IMR-90 (cell line): ENCODE results near the gene CLTCL1. TPM values are rescaled to one million over a fixed set of nuclear protein-coding genes. Genes with fewer than 3 reads are reported as not detected.

Source experiments
- ATAC-seq: fragments of 200-7000 bp; cut with Tn5 transposase; 2 replicates; pipeline ENCODE4 v1.9.1; 2020; ENCODE audit warnings: low read depth, mild to moderate bottlenecking, moderate library complexity
- BruUV-seq: library from RNA; stranded (reverse); fragments of 400-500 nt; replicated peaks from 2 replicates; lab custom pipeline; 2021; lab: Mats Ljungman, UMichigan
- CTCF ChIA-PET: fragments of 300-600 bp; formaldehyde crosslinking; extraction: SDS; loops from one replicate; lab custom pipeline; 2021; ENCODE audit warnings: antibody characterized with exemption; lab: Yijun Ruan, JAX
- POLR2A ChIA-PET: fragments of 300-600 bp; sonication (Branson Sonifier 250); formaldehyde crosslinking; loops from one replicate; lab custom pipeline; 2022; ENCODE audit warnings: antibody characterized with exemption; ENCODE audit not compliant: unreplicated experiment; lab: Charles Lee
- DNase-seq: peaks from one replicate; pipeline ENCODE4 v3.0.0; 2013
- H2AFZ ChIP-seq: replicated peaks from 2 replicates; pipeline ENCODE3; 2013; ENCODE audit warnings: low read length, mild to moderate bottlenecking; ENCODE audit not compliant: poor library complexity
- H2AK5ac ChIP-seq: 2 replicates; pipeline ENCODE4 v1.6.1; 2013; ENCODE audit warnings: low read depth, low read length, inconsistent platforms
- H2AK9ac ChIP-seq: replicated peaks from 2 replicates; pipeline ENCODE3; 2013; ENCODE audit warnings: mild to moderate bottlenecking, low read depth, low read length, moderate library complexity; ENCODE audit not compliant: poor library complexity
- H2BK120ac ChIP-seq: 2 replicates; pipeline ENCODE4 v1.6.1; 2013; ENCODE audit warnings: low read depth, low read length, inconsistent platforms
- H2BK15ac ChIP-seq: 3 replicates; pipeline ENCODE4 v1.6.1; 2013; ENCODE audit warnings: low read depth, low read length, inconsistent platforms
- H2BK20ac ChIP-seq: 2 replicates; pipeline ENCODE4 v1.6.1; 2013; ENCODE audit warnings: low read depth, mild to moderate bottlenecking, inconsistent platforms, low read length, moderate library complexity
- H2BK5ac ChIP-seq: 2 replicates; pipeline ENCODE4 v1.6.1; 2013; ENCODE audit warnings: mild to moderate bottlenecking, low read depth, low read length, inconsistent platforms; ENCODE audit not compliant: poor library complexity, severe bottlenecking
- H3K14ac ChIP-seq: replicated peaks from 2 replicates; pipeline ENCODE4 v1.6.1; 2013; ENCODE audit warnings: low read depth, low read length, inconsistent platforms
- H3K18ac ChIP-seq: 2 replicates; pipeline ENCODE4 v1.6.1; 2013; ENCODE audit warnings: low read depth, low read length, control low read depth
- H3K23ac ChIP-seq: 2 replicates; pipeline ENCODE4 v1.6.1; 2013; ENCODE audit warnings: low read depth, low read length, inconsistent platforms
- H3K27ac ChIP-seq: 2 replicates; pipeline ENCODE4 v1.5.1; 2013; ENCODE audit warnings: mild to moderate bottlenecking, control low read depth, low read length; ENCODE audit not compliant: insufficient read depth
- H3K27me3 ChIP-seq: 2 replicates; pipeline ENCODE4 v1.6.1; 2013; ENCODE audit warnings: low read length; ENCODE audit not compliant: control insufficient read depth, insufficient read depth
- H3K36me3 ChIP-seq: 2 replicates; pipeline ENCODE4 v1.6.1; 2013; ENCODE audit warnings: low read length, mixed read lengths; ENCODE audit not compliant: control insufficient read depth, insufficient read depth
- H3K4ac ChIP-seq: 2 replicates; pipeline ENCODE4 v1.6.1; 2013; ENCODE audit warnings: low read depth, low read length, inconsistent platforms
- H3K4me1 ChIP-seq: 2 replicates; pipeline ENCODE4 v1.6.1; 2013; ENCODE audit warnings: low read length, mixed read lengths; ENCODE audit not compliant: control insufficient read depth, insufficient read depth
- H3K4me2 ChIP-seq: 2 replicates; pipeline ENCODE4 v1.6.1; 2013; ENCODE audit warnings: low read depth, mild to moderate bottlenecking, control low read depth, low read length, moderate library complexity
- H3K4me3 ChIP-seq: 2 replicates; pipeline ENCODE4 v1.5.1; 2013; ENCODE audit warnings: low read depth, mild to moderate bottlenecking, control low read depth, low read length, moderate library complexity; ENCODE audit not compliant: insufficient read depth
- H3K56ac ChIP-seq: 2 replicates; pipeline ENCODE4 v1.6.1; 2013; ENCODE audit warnings: low read length, inconsistent platforms; ENCODE audit not compliant: insufficient read depth; ENCODE audit errors: extremely low read depth
- H3K79me1 ChIP-seq, 2 experiments: 2 replicates each; pipeline ENCODE4 v1.6.1; 2013; ENCODE audit warnings: low read length in 2 of 2, inconsistent platforms in 1 of 2, low read depth in 1 of 2
- H3K9ac ChIP-seq: 2 replicates; pipeline ENCODE4 v1.6.1; 2013; ENCODE audit warnings: low read depth, low read length, control low read depth
- H3K9me1 ChIP-seq: 2 replicates; pipeline ENCODE4 v1.6.1; 2013; ENCODE audit warnings: low read length, inconsistent platforms; ENCODE audit not compliant: insufficient read depth
- H3K9me3 ChIP-seq: 2 replicates; pipeline ENCODE4 v1.6.1; 2013; ENCODE audit warnings: low read length; ENCODE audit not compliant: control insufficient read depth, insufficient read depth
- H4K20me1 ChIP-seq: 2 replicates; pipeline ENCODE4 v1.6.1; 2013; ENCODE audit warnings: low read length, inconsistent platforms; ENCODE audit not compliant: insufficient read depth
- H4K5ac ChIP-seq: 2 replicates; pipeline ENCODE4 v1.6.1; 2013; ENCODE audit warnings: mild to moderate bottlenecking, low read depth, low read length, control low read depth
- H4K8ac ChIP-seq, 2 experiments: 2 replicates each; pipeline ENCODE4 v1.6.1; 2013; ENCODE audit warnings: low read depth in 2 of 2, low read length in 2 of 2, control low read depth in 1 of 2, inconsistent platforms in 1 of 2
- H4K91ac ChIP-seq: 2 replicates; pipeline ENCODE4 v1.6.1; 2013; ENCODE audit warnings: low read depth, low read length, inconsistent platforms; ENCODE audit not compliant: insufficient read depth
- CTCF ChIP-seq: conservative IDR thresholded peaks from 2 replicates; pipeline ENCODE4 v1.5.1; 2012; ENCODE audit warnings: mild to moderate bottlenecking, low read depth, low read length, improper control_type of control experiment
- POLR2A ChIP-seq: IDR thresholded peaks from 2 replicates; pipeline ENCODE4 v1.6.1; 2012; ENCODE audit warnings: mild to moderate bottlenecking, low read depth, low read length
- RAD21 ChIP-seq: IDR thresholded peaks from 2 replicates; pipeline ENCODE4 v1.6.1; 2012; ENCODE audit warnings: low read length, improper control_type of control experiment
- WGBS, 2 experiments: methylation state at CpG; one replicate each; pipeline versions ENCODE4 v1.1.5 to v1.1.7; 2013; ENCODE audit warnings: missing lambda C conversion rate in 2 of 2; ENCODE audit not compliant: insufficient read length in 1 of 2; ENCODE audit errors: extremely low coverage in 2 of 2; 5-methylcytosine and 5-hydroxymethylcytosine counted together
- dilution Hi-C: fragments of 300-500 bp; cut with HindIII; formaldehyde crosslinking; loops from one replicate; pipeline ENCODE4 v1.14.3; 2018; ENCODE audit warnings: low sequenced_read_pairs; ENCODE audit not compliant: unreplicated experiment
- in situ Hi-C: fragments of 300-500 bp; cut with MboI; formaldehyde crosslinking; loops from 3 replicates; pipeline ENCODE4 v1.14.3; 2019; ENCODE audit warnings: low sequenced_read_pairs, inconsistent platforms, mixed read lengths
- intact Hi-C: fragments of 100-400 bp; cut with micrococcal nuclease; formaldehyde crosslinking; loops from 2 replicates; pipeline ENCODE4 v1.10.0; 2022
- polyA plus RNA-seq, 3 experiments: library from polyadenylated mRNA; depleted of rRNA; stranded (reverse); fragments of >200 nt; gene quantifications; 2 replicates each; pipeline ENCODE4 v1.2.3, GENCODE V29; 2012; ENCODE audit warnings: low replicate concordance in 1 of 3
- total RNA-seq: library from RNA; depleted of rRNA; stranded (reverse); fragments of >200 nt; gene quantifications from 2 replicates; pipeline ENCODE4 v1.2.3, GENCODE V29; 2012

Gene CLTCL1
- total and polyA plus RNA-seq, 2 of the 4 experiments (the other 2 are of a cell fraction), result 6.2 to 8.1 TPM

DNA sequence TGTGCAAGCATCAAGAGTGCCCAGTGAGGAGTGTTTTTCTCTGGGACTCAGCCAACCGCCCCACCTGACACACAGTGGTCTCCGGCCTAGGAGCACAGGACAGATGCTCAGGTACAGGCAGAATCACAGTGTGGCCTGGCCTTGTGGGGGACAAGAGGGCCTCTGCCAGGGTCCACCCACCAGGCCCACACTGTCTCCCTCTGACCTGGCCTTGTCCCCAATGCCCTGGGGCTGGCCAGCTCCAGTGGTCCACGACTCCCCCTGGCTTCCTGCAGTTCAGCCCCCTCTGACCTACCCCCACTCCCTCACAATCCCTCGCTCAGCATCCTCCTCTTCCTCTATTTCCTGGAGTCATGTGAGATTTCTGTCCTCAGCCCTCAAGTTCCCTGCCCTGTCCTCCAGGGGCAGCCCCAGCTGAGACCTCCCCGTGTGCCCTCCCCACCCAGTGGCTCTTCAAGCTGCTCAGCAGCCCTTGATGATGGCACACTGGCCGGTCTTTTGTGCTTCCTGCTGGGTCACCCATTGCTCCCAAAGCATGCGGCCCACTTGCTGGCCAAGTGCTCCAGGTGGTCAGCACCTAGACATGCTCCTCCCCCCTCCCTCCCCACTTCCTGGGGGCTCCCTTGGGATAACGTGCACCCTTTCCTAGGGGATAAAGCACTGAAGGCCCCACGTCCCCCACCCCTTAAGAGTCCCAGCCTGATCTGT is 158.7 kb downstream of the CLTCL1 start:
- H4K5ac ChIP-seq, result no peak overlapping the region
- H3K9me3 ChIP-seq, result no peaks in the 10 kb centered on the region
- ATAC-seq, result no peak
- no peak for DNase-seq
- H3K36me3 ChIP-seq, result peaks cover 53% of the 10 kb centered on the region
- no peak overlapping the region for H3K14ac ChIP-seq
- no peak overlapping the region for H4K8ac ChIP-seq
- no peak overlapping the region for H4K91ac ChIP-seq
- H3K27me3 ChIP-seq, result no peaks in the 10 kb centered on the region
- H3K79me1 ChIP-seq, result no peaks in the 10 kb centered on the region
- no peak overlapping the region for H2BK5ac ChIP-seq
- WGBS, 2 experiments, result 94% methylated on average over 3 of the region's 9 CpGs; no CpG with 5 or more reads in 1 of the 2 experiments
- H2AK9ac ChIP-seq, result no peak overlapping the region
- ChIA-PET CTCF (no interaction called here), POLR2A (no interaction called here)
- H3K18ac ChIP-seq, result no peak overlapping the region
- no peak overlapping the region for H2BK120ac ChIP-seq
- H3K9me1 ChIP-seq, result peaks cover 3% of the 10 kb centered on the region; the same call in 1 of the 2 replicates
- no peak overlapping the region for H3K56ac ChIP-seq
- no peak overlapping the region for H3K27ac ChIP-seq
- dilution Hi-C loops, result no loop called here
- H2AK5ac ChIP-seq, result no peak overlapping the region
- no peak overlapping the region for H3K4ac ChIP-seq
- no peak overlapping the region for H2AFZ ChIP-seq
- H3K9ac ChIP-seq, result no peak overlapping the region
- no peak overlapping the region for H3K23ac ChIP-seq
- in situ Hi-C loops, result no loop called here
- intact Hi-C loops, result no loop called here
- no peak overlapping the region for H2BK15ac ChIP-seq
- no peak overlapping the region for H3K4me3 ChIP-seq
- TF ChIP-seq RAD21 (no peak), POLR2A (no peak), CTCF (no peak)
- H2BK20ac ChIP-seq, result no peak overlapping the region
- BruUV-seq, result no TSS peak
- H3K4me2 ChIP-seq, result no peak overlapping the region
- H4K20me1 ChIP-seq, result no peaks in the 10 kb centered on the region
- H3K4me1 ChIP-seq, result no peaks in the 10 kb centered on the region
